Mucosa of rectum (tissue), 2 donors: ENCODE data around the gene RAD51B.

ENCODE experiments used
- H3K27ac ChIP-seq, 2 donors: one replicate each; pipeline ENCODE4 v1.7.0; 2013; ENCODE audit warnings: inconsistent platforms in 2 of 2, low read depth in 2 of 2, low read length in 2 of 2
- H3K27me3 ChIP-seq, 2 donors: one replicate each; pipeline ENCODE4 v1.7.0; 2013; ENCODE audit warnings: low read length in 2 of 2; ENCODE audit not compliant: control insufficient read depth in 2 of 2, insufficient read depth in 2 of 2
- H3K36me3 ChIP-seq, 2 donors: one replicate each; pipeline ENCODE4 v1.7.0; 2013; ENCODE audit warnings: low read length in 2 of 2; ENCODE audit not compliant: control insufficient read depth in 2 of 2, insufficient read depth in 2 of 2
- H3K4me1 ChIP-seq, 2 donors: one replicate each; pipeline ENCODE4 v1.7.0; 2013; ENCODE audit warnings: low read length in 2 of 2, mild to moderate bottlenecking in 1 of 2; ENCODE audit not compliant: control insufficient read depth in 2 of 2, insufficient read depth in 2 of 2
- H3K4me3 ChIP-seq, 2 donors: one replicate each; pipeline ENCODE4 v1.7.0; 2013; ENCODE audit warnings: low read length in 2 of 2
- H3K9ac ChIP-seq, 2 donors: one replicate each; pipeline ENCODE4 v1.7.0; 2013; ENCODE audit warnings: low read length in 2 of 2, low read depth in 1 of 2, mild to moderate bottlenecking in 1 of 2
- H3K9me3 ChIP-seq, 2 donors: one replicate each; pipeline ENCODE4 v1.7.0; 2013; ENCODE audit warnings: low read length in 2 of 2; ENCODE audit not compliant: control insufficient read depth in 2 of 2
- donor health status: healthy.
- donor health status: Normal muscosa, but diverticular disease.

RAD51B gene

DNA sequence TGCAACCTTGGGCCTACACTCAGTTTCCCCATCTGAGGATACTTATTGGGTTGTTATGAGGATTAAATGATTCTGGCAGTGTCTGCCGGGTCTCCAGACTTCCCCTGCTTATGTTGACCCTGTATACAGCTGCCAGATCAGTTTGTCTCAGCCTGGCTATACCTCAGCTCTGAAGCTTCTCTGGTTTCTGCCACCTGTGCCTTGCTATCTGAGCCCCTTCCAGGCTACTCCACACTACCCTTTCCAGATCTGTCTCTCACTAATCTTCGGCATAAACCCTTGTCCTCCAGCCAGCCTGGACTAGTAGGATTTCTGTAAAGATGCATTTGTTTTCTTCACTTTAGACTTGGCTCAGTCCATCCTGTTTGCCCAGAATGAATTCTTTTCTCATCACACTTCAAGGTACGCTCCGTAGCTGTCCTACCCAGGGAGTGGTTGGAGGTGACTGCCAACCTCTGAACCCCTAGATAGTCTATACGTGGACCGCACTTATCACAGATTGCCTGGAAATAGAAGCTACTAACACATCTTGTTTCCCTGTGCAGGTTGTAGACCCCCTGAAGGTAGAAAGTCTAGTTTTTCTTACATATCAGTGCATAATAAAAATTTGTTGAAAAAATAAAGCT is 422.4 kb downstream of the RAD51B start:
- Histone ChIP-seq H3K36me3 (no peaks in the 10 kb centered on the region), H3K9ac (no peak overlapping the region), H3K4me1 (peaks cover 32 to 72% of the 10 kb centered on the region in 2 donors), H3K4me3 (no peak overlapping the region), H3K9me3 (no peaks in the 10 kb centered on the region), H3K27ac (peak overlapping the region; percentile 49 to 51), H3K27me3 (no peaks in the 10 kb centered on the region)

DNA sequence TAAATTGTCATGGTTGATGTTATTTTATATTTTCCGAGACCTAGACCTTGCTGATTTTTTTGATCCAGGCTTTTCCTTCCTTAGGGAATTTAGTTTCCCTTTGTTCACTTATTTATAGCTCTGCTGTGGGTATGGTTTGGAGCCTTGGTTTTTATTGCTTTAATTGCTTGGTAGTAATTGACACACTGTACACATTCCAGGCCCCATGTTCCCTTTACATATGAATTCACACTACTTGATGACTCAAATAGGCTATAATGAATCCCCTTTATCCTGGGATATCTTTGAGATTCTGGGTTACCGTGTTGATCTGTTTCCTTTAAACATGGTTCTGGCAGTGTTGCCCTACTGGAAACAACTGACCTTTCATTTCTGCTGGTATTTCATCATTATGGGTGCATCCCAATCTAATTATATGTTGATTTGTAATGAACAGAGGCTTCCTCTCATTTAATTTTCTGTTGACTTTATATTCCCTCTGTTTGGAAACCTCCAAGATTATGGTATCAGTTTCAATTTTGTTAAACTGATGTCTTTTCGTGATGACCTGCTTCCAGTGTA is 424.0 kb downstream of the RAD51B start:
- Histone ChIP-seq H3K4me1 (peaks cover 39 to 77% of the 10 kb centered on the region in 2 donors), H3K27me3 (no peaks in the 10 kb centered on the region), H3K36me3 (no peaks in the 10 kb centered on the region), H3K9me3 (no peaks in the 10 kb centered on the region), H3K27ac (peak overlapping the region; percentile 47 to 68), H3K4me3 (no peak overlapping the region), H3K9ac (no peak overlapping the region)

DNA sequence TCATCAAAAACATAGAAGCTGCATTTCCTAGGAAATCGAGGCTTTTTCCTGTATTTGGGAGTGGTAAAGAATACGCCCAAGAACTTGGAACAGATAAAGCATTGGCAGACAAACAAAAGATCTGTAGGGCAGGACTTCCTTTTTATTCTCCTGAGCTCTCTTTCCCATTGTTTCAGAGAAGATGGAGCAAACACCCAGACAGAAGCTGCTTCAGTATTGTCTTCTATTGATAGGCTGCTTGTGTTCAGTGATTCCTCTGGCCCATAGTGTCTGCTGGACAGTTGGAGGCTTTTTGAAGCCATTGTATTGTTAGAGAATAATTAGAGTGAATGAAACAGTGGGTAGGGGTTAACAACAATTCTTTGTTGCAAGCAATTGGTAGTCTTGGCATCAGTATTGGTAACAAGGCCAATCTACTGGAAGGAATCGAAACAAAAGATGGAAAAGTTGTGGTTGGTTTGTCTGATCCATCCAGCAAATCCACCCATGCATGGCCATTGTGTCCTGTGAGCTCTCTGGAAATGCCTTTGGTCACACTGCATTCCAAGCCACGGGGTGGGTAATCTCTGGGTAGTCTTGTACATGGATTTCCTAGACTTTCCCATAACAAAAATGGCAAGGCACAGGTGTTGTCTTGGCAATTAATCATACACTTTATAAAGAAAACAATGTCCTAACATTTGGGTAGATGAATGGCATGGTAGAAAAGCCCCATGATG is 424.8 kb downstream of the RAD51B start:
- Histone ChIP-seq H3K36me3 (no peaks in the 10 kb centered on the region), H3K27me3 (no peaks in the 10 kb centered on the region), H3K27ac (peak overlapping the region; percentile 68 to 70), H3K4me3 (no peak overlapping the region), H3K9me3 (no peaks in the 10 kb centered on the region), H3K9ac (no peak overlapping the region), H3K4me1 (peaks cover 43 to 73% of the 10 kb centered on the region in 2 donors)

DNA sequence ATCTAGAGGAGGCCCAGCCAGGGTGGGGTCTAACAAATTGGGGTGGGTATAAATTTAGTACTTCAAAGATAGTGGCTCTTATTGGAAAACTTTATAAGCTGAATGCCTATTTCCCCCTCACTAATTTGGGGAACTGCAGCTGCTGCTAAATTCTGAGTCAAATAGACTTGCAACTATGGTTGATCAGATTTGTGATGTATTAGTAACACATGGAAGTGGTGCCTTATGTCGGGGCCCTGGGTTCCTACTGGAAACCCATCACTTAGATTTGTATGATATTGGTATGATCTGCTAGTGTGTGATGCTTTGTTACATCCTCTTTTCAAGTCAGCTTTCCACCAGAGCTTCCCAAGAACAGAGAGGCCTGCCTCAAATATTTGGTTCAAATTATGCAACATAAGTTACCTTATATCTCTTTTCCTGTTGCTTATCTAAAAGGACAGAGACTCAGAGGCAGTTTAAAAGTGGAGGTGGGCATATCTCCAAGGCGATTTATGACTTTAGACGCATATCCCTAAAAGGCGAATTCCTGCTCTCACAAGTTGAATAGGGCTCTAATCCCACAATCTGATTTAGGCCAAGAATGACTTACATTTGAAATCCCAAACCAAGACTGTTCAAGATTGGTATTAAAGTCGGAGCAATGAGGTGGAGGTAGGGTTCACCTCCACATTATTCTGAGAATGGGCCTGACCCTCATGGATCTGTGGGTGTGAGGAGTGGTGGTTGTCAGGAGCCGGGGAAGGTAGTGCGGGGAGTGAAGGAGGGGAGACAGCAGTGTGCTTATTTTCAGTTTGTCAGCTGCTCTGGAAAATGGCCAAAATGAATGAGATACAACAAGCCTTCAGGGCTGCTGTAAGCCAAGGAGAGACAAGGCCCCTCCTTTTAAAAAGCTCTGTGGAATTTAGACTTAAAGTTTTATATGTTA is 425.8 kb downstream of the RAD51B start:
- Histone ChIP-seq H3K4me3 (no peak overlapping the region), H3K27ac (peak overlapping the region; percentile 68 to 70), H3K4me1 (peaks cover 41 to 74% of the 10 kb centered on the region in 2 donors), H3K9ac (no peak overlapping the region), H3K36me3 (no peaks in the 10 kb centered on the region), H3K9me3 (no peaks in the 10 kb centered on the region), H3K27me3 (no peaks in the 10 kb centered on the region)

DNA sequence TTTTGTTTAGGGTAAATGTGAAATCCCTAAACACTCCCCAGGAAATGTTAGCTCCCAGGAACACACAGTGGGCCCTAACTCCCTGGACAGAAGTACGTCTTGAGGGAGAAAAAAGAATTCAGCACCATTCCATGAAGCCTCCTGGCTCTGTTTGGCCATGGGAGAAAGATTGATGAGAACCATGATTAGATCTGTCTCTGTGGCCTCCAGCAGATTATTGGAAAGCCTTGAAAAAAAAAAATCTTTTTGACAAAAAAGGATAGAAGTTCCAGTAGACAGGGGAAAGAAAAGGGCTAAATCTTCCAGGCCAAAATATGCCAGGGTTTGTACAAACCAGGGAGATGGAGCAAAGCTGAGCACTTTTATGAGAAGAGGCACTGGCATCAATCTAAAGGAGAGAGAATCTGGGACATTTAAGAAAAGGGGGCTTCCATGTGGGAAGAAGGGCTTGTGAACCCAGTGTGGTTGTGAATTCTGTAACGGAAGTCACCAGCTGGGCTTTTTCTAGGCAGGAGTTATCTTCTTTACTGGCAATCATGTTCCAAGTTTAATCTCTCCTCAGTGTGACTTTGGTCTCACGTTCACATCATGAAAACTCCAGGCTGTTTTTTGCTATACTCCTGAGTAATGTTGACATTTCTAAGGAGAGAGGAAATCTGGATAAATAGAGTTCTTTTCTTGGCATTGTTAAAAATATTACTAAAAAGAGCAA is 426.7 kb downstream of the RAD51B start:
- peak overlapping the region in 1 of 2 donors; percentile 21 for H3K9ac ChIP-seq
- peak overlapping the region; percentile 68 to 70 for H3K27ac ChIP-seq
- H3K9me3 ChIP-seq = no peaks in the 10 kb centered on the region
- peaks cover 42 to 72% of the 10 kb centered on the region in 2 donors for H3K4me1 ChIP-seq
- no peak overlapping the region for H3K4me3 ChIP-seq
- H3K27me3 ChIP-seq = no peaks in the 10 kb centered on the region
- H3K36me3 ChIP-seq = no peaks in the 10 kb centered on the region

DNA sequence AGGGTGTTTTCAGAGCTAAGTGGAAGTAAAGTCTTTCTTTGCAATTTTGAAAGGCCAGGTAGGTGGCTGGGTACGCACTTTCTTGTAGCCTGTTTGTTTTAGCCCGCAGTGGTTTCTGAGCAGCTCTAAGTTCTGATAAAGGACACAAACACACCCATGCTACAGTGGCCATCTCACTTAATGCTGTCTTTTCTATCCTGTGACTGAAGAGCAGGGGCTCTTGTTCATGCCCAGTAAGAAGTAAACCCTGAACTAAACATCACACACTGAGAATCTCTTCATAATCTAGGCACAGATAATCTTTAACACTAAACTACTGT is 427.2 kb downstream of the RAD51B start:
- H3K4me1 ChIP-seq = peaks cover 42 to 72% of the 10 kb centered on the region in 2 donors
- H3K27ac ChIP-seq = peak overlapping the region; percentile 68 to 70
- no peaks in the 10 kb centered on the region for H3K27me3 ChIP-seq
- no peaks in the 10 kb centered on the region for H3K36me3 ChIP-seq
- no peaks in the 10 kb centered on the region for H3K9me3 ChIP-seq
- no peak overlapping the region for H3K9ac ChIP-seq
- no peak overlapping the region for H3K4me3 ChIP-seq

DNA sequence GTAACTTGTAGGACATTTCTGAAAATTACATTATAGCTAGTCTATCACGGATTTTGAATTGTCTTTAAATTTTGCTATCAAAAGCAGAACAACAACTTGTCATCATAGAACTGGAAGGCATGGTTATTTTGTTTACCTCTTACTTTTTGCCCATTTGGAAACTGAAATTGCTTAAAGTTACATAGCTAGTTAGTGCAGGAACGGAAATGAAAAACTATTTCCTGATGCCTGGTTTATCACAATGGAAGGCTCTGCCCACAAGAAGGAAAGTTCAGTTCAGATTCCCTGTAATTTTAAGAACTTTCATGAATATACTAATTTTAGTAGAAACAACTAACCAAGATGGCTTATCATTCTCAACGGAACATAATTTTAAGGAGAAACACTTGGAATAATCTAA is 427.7 kb downstream of the RAD51B start:
- Histone ChIP-seq H3K27ac (peak overlapping the region; percentile 68 to 70), H3K4me1 (peaks cover 36 to 69% of the 10 kb centered on the region in 2 donors), H3K36me3 (no peaks in the 10 kb centered on the region), H3K27me3 (no peaks in the 10 kb centered on the region), H3K9ac (no peak overlapping the region), H3K4me3 (no peak overlapping the region), H3K9me3 (no peaks in the 10 kb centered on the region)

DNA sequence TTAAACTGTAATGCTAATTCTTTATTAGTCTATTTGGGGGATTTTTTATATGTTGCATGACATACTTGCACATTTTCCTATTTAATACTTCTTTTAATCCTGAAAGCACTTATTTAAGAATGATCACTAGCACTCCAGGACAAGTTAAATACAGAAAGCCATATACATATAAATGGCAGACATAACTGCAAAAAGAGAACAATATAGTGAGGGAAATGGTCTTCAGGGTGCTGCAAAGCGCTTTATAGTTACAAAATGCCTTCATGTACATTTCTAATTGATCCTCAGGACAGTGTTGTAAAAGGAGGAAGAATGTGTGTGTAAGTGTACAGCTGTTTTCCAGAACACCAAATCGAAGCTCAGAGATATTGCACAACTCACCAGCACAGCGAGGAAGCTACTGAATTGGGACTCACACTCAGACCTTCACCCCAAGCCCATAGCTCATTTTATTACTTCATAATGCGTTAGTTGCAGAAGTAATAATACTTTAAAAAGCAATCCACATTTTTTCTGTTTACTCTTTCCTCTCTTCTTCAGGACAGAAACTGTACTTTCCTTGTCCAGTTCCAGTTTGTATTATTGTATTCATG is 428.2 kb downstream of the RAD51B start:
- Histone ChIP-seq H3K9me3 (no peaks in the 10 kb centered on the region), H3K27me3 (no peaks in the 10 kb centered on the region), H3K36me3 (no peaks in the 10 kb centered on the region), H3K4me1 (peaks cover 35 to 69% of the 10 kb centered on the region in 2 donors), H3K9ac (peak overlapping the region; percentile 37 to 48), H3K27ac (peak overlapping the region; percentile 58 to 65), H3K4me3 (peak overlapping the region in 1 of 2 donors; percentile 34)

DNA sequence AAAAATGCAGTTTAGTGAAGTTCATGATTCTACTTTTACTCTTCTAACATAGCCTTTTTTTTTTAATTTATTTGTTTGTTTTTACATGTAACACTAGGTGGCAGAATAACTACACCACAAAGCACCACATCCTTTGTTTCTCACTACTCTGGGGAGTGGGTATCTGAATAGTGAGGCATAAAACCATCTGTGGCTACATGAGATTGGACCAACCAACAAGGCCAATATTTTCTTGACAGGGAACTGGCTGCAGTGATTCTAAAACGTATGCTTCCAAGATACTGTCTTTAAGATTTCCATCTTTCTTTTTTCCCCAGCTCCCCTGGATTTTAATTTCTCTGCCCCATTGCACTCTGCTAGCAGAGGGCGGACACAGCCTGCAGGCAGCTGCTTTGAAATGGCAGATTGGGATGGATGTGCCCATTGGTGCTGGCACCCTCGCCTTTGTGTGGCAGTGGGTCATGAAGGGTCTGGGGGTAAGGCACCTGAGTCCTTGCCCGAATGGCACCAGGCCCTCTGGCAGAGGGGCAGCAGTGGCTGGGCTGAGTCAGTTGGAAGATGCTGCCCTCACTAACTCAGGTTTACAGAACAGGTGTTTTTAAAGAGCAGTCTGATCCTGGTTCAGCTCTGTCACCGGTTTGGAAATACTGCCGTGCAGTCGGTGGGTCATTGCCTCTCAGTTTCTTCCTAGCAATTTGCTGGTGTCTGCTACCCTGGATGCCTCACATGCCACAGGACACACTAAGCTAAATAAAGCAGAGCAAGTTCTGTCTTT is 429.1 kb downstream of the RAD51B start:
- Histone ChIP-seq H3K4me1 (peaks cover 35 to 63% of the 10 kb centered on the region in 2 donors), H3K27ac (peak overlapping the region; percentile 58 to 71), H3K9ac (no peak overlapping the region), H3K9me3 (no peaks in the 10 kb centered on the region), H3K27me3 (no peaks in the 10 kb centered on the region), H3K4me3 (no peak overlapping the region), H3K36me3 (no peaks in the 10 kb centered on the region)
